ENCODE results near the gene CHI3L2.

CHI3L2 gene

DNA sequence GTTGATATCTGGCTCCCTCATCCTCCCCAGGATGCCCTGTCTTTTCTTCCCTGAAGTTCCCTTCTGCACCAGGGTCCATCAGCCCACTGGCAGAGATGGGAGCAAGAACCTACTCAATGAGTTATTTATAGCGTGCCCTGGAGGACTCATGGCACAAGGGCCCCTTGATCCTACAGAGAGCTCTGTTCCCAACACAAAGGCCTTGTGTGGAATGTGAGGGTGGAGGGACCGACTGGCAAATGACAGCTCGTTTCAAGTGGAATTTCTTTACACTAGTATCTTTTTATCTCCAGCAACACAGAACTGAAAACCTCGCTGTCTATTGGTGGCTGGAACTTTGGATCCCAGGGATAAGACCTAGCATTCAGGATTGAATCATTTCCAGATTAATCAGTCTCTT is 22.4 kb downstream of the CHI3L2 start:
- TF ChIP-seq CTCF (IDR thresholded peaks at IDR 0.05; ENCODE audit: low read depth, low read length, missing control alignments) = no peak
- no peak for DNase-seq (ENCODE audit: extremely low read depth, low read depth)
- H3K4me3 ChIP-seq (replicated peaks; ENCODE audit: low read depth, low read length) = no peak overlapping the region

GRCh38 chr1:111251570-111251969 is 24.1 kb downstream of the CHI3L2 start:
- no peak for DNase-seq (ENCODE audit: extremely low read depth, low read depth)
- H3K4me3 ChIP-seq (replicated peaks; ENCODE audit: low read depth, low read length) = no peak overlapping the region
- no peak for TF ChIP-seq CTCF (IDR thresholded peaks at IDR 0.05; ENCODE audit: low read depth, low read length, missing control alignments)

DNA sequence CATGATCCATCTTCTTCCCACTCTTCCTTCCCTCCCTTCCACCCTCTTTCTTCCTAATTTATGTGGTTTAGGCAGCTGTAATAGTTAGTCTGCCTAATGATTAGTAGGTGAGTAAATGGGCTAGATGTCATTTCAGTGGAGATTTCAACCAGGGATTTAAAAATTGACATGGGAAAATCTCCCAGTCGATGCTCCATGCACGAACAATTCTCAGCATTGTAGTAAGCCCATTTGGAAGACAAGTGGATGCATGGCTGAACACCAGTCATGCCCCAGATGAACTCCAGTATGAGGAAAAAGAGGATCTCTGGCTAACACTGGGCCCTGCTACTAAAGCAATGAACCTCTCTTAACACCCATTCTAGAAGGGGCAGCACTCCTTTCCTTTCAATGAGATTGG is 25.3 kb downstream of the CHI3L2 start:
- no peak for TF ChIP-seq CTCF (IDR thresholded peaks at IDR 0.05; ENCODE audit: low read depth, low read length, missing control alignments)
- no peak for DNase-seq (ENCODE audit: extremely low read depth, low read depth)
- no peak overlapping the region for H3K4me3 ChIP-seq (replicated peaks; ENCODE audit: low read depth, low read length)

- no peak for DNase-seq (ENCODE audit: extremely low read depth, low read depth)
- no peak for TF ChIP-seq CTCF (IDR thresholded peaks at IDR 0.05; ENCODE audit: low read depth, low read length, missing control alignments)
Measured at GRCh38 chr1:111253876-111254275, 26.4 kb downstream of the CHI3L2 start.

DNA sequence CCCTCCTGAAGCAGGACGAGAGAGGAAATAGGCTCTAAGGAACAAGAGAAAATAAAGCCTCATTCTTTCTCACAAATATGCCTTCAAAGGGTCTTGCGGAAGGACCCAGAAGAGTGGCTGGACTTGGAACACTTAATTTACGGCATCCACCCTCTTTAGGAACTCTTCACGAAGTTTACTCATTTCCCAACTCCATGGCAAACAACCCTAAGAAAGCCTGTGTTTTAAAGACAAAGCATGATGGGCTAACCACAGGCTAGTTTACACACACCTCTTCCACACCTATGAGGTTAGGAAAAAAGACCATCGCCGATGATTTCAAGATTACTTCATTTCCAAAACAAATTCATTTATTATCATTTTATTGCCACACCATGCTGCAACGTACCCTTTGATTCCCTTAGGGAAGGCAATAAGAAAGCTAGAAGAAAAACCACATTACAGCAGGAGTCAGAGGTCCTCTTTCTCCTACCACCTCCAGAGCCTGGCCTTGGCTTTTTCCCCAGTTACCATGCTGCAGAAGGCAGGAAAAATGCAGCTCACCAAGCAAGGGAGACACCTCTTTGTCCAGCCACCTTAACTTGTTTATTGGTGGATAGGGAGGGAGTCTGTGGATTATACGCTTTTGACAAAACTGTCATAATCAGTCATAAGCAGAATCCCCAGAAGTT is 29.6 kb downstream of the CHI3L2 start:
- TF ChIP-seq CTCF (IDR thresholded peaks at IDR 0.05; ENCODE audit: low read depth, low read length, missing control alignments) = no peak
- H3K4me3 ChIP-seq (replicated peaks; ENCODE audit: low read depth, low read length) = no peak overlapping the region
- no peak for DNase-seq (ENCODE audit: extremely low read depth, low read depth)

More at GRCh38 chr1:111253876-111254275, 26.4 kb downstream of the CHI3L2 start:
- H3K4me3 ChIP-seq (replicated peaks; ENCODE audit: low read depth, low read length) = no peak overlapping the region

DNA sequence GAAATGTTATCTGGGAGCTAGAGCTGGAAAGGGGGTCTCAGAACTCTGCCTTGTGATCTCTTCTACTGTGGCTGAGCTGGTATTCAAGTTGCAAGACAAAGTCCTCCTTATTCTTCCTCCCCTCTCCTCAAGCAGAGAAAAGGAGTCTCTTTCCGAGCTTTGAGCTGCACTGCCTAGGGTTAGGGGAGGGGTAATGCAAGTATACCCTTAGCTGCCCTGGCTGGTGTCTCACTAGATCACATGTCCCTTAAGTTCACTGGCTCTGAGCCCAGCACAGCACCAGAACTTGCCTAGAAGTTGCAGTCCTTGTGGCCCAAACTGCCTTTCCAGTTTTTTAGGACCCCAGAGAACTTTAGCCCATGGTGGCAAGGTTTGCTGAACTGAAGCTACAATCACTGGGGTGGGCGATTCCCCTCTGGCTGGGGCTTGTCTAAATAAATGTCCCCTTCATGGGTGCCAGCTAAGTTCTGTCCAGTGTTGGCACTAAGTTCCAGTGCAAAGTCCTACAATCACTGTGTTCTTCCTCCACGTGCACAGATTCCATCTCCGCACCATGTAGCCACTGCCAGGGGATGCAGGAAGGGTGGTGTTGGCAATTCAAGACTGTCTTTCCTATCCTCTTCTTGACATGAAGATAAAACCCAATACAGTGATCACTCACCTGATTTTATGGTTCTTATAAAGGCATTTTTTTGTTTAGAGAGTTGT is 40.4 kb downstream of the CHI3L2 start:
- no peak for DNase-seq (ENCODE audit: extremely low read depth, low read depth)
- H3K4me3 ChIP-seq (replicated peaks; ENCODE audit: low read depth, low read length) = no peak overlapping the region
- no peak for TF ChIP-seq CTCF (IDR thresholded peaks at IDR 0.05; ENCODE audit: low read depth, low read length, missing control alignments)
